ENCODE results near the gene EFTUD2.

EFTUD2 gene

DNA sequence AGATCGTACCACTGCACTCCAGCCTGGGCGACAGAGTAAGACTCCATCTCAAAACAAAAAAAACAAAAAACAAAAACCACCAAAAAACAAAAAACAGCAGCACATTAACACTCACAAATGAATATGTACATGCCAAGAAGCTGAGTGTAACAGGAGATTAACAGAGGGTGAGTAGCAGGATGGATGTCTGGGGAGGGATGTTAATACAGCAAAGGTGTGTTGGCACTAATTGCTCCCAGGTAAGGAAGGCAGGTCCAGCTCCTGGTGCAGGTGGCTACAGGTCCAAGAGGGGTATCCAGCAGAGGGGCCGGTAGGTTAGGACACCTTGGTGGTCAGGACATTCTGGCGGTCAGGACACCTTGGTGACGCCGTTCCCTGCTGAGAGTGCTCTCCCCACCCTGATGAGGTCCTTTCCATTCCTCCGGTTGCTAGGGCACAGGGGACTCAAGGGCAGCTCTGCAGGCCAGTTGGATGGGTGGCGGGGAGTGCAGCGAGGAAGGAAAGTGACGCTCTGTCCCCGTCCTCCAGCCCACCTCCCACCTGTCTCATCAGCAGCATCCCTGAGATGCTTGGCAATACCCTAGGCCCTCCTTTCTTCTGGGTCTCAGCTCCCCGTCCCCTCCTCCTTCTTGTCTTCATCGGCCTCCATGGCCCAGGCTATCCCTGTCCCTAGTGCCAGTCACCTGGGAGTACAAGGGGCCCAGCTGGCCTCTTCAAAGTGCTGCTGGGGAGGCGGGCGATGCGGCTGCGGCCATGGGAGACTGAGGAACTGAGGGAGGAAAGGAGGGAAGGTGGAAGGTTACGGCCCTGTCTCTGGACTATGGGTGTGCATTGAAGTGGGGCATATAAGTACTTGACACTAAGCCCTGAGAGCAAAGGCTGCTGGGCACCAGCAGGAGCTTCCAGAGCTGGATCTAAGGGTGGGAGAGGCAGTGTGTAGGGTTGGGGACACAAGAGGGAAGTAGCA lies 26.8 kb upstream of the EFTUD2 start:
- no peak for DNase-seq (ENCODE audit: low read depth)

DNA sequence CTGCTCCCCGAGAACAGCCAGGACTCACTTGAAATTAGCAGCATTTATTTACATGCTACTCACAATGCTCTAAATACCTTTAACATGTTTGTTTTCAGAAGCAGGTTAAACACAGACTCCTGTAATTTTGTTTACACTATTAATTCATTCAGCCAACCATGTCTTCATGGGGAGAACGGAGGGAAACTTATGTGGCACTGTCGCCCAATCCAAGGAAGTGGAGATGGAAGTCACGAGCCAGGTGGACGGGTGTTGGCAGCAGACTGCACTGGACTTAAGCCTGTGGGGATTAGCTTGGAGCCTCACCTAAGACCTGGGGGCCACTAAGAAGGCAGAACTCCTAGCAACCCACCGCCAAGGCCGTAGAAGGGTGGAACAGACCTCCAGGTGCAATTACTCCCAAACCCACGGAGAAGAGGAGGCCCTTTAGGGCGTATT lies 24.9 kb upstream of the EFTUD2 start:
- DNase-seq (ENCODE audit: low read depth) = no peak

DNA sequence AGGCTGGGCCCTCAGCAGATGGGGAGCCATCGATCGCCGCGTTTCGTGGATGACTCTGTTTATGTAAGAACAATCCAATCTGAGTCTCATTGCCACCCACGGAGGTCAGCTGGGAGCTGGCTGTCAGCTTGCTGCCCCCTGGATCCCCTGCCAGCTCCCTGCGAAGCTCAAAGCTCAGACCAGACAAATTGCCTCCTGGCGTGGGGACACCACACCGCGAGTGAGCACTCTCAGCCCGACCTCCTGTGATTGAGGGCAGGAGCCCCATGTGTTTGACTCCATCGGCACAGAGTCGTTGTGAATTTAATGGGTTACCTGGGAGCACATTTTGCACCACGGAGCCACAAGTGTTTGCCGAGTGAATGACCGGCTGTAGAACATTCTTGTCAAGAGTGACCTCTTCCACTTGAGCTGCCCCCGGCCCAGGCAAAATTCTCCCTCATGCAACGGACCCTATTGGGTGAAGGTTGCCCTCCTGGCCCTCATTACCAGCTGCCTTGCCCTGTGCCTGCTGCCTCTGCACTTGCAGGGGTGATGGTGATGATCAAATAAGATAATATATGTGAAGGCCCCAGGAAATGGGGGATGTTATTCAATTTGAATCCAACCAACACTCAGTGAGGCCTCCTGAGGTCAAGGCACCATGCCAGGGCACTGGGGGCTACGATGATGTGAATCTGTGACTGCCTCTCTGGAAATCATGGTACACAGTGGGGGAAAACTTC lies 23.7 kb upstream of the EFTUD2 start:
- no peak for DNase-seq (ENCODE audit: low read depth)

DNA sequence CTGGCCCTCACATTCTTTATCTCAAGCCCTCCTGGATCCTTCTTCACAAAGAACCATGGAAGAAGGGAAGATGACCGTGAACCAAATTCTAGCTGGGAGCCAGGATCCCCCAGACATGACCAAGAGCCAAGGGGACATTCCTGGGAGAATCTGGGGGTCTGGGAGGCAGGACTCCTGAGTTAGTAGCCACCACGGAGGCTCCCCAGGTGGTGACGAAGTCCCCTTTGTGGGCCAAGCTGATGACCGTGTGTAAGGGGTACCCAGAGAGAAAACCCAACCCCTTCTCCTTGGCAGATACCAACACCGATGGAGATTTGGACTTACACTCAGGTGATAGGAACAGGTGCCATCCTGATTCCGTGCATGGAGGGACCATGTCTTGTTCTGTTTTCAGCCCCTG lies 22.9 kb upstream of the EFTUD2 start:
- no peak for DNase-seq (ENCODE audit: low read depth)

DNA sequence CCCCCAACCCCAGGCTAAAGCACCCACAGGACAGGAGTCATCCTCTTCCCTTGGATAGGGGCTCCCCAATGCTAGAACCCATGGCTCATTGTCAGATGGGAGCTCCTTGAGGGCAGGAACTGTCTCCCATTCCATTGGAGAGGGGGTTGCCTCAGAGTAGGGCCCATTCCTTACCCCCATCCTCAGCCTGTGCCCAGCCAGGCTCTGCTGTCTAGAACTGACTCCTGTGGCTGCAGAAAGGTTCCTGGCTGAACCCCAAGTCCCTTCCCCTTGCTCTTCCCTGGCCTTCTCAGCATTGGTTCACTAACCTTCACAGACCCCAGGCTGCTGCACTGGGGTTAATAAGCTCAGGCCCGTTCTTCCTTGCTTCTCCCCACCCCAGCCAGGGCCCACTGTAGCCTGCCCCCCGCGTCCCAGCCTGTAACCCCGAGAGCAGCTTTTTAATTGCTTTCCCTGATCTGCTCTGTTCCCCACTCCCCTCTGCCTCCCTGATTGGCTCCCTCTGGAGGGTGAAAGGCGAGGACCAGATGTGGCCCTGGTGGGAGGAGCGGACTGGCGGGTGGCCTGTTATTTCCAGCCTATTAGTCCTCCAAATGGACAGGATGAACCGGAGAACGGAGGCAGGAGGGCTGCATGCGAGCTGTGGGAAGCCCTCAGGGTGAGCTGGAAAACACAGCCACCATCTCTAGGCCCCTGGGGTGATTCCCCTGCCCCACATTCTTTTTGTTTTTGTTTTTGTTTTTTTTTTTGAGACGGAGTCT lies 22.1 kb upstream of the EFTUD2 start:
- no peak for DNase-seq (ENCODE audit: low read depth)

DNA sequence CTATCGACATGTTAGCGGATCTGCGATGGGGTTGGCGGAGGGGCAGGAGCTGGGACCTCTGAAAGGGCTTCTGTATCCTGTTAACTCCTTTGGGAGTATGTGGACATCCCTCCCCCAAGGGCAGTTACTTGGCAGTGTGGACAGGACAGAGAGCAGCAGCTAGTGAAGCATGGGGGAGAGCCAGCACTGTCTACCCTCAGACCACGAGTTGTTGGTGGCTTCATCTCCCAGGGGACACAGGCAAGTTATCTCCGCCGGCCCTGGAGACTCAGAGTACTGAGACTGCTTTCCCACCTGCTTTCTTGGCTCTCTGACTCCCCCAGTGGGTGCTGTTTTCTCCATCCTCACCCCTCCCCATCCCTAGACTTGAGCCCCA lies 21.3 kb upstream of the EFTUD2 start:
- DNase-seq (ENCODE audit: low read depth) = no peak

GRCh38 chr17:44919885-44920564 lies 20.8 kb upstream of the EFTUD2 start:
- no peak for DNase-seq (ENCODE audit: low read depth)

- DNase-seq (ENCODE audit: low read depth) = no peak
Observed at GRCh38 chr17:44919411-44919810, 20.2 kb upstream of the EFTUD2 start.

DNA sequence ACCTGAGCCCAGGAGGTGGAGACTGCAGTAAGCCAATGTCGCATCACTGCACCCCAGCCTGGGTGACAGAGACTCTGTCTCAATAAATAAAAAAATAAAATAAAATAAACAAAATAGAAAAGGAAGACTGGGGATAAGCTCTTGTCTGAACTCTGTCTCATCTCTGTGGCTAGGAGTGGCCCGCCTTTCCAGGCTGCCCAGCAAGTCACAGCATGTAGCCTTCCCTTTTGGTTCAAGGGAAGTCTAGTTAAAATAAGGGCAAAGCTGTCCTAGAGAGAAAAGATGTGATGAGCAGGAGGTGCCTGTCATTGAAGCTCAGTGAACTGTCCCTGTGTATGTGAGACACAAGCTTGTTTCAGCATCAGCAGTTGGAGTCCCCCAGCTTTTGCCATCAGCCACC lies 18.8 kb upstream of the EFTUD2 start:
- DNase-seq (ENCODE audit: low read depth) = no peak

DNA sequence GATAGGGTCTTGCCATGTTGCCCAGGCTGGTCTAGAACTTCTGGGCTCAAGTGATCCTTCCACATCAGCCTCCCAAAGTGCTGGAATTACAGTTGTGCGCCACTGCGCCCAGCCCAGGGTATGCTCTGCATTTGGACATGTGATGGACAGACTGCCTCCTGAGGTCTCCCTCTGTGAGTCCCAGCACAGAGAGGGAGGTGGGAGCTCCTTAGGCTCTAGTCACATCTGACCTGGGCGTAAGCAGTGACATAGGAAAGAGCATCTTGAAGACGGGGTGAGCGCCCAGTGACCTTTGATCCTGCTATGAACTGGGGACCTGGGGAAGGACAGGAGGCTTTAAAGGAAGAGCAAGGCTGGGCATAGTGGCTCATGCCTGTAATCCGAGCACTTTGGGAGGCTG lies 18.2 kb upstream of the EFTUD2 start:
- DNase-seq (ENCODE audit: low read depth) = no peak

- no peak for DNase-seq (ENCODE audit: low read depth)
Observed at GRCh38 chr17:44916781-44917241, 17.6 kb upstream of the EFTUD2 start.

DNA sequence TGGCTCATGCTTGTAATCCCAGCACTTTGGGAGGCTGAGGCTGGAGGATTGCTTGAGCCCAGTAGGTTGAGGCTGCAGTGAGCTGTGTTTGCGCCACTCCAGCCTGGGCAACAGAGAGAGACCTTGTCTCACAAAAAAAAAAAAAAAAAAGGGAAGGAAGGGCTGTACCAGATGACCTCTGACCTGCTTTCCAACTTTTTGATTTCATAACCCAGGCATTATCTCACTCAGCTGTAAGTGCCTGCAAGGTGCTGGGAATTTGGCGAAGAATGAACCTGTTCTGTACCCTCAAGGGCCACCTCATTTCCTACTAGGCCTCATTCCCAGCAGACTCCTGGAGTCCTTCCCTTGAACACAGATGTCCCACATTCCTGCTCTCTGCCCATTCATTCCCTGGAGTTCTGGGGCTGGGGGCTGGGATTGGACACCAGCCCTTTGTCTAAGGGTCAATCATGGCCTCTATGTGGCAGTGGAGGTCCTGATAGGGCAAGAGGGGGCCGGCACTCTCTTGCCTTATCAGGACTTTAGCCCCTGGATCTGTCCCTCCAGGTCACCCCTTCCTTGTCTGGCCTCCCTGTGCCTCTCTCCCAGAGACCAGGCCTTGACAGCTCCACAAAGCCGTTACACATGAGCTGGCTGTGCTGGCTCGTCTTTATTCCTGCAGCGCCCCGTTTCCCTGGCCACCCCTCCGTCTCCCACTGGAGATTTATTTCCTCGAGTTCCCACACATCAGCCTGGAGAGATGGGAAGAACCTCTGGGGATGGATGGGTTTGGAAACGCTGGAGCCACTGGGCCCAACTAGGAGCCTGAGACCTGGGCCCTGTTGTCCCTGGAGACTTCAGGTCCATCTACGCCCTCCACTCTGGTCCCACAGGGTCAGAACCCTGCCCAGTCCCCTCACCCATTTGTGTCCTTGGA lies 16.9 kb upstream of the EFTUD2 start:
- DNase-seq (ENCODE audit: low read depth) = no peak

- DNase-seq (ENCODE audit: low read depth) = no peak
Observed at GRCh38 chr17:44915321-44915726, 16.1 kb upstream of the EFTUD2 start, which contains the start of gene GFAP. Gene GFAP (minus strand): TSS chr17:44915500. CDS start chr17:44915486, 14 bp downstream.

DNA sequence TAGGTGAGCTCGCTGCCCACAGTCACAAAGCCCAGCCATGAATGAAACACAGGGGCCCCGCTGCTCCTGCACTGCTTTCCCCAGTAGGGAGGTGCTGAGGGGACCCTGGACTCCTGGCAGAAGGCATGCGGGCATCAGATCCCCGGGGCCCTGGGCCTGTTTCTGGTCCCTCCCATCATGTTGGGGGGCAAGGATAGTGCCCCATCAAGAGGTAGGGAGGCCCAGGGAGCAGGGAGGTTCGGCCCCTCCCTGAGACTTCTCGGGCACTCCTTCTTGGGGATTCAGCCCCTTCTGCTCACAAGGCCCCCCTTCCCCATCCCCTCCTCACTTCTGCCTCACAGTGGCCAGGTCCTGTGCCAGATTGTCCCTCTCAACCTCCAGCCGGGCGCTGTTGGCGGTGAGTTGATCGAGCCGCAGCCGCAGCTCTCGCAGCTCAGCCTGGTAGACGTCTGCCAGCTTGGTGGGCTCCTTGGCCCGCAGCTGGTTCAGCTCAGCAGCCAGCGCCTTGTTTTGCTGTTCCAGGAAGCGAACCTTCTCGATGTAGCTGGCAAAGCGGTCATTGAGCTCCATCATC lies 15.5 kb upstream of the EFTUD2 start:
- no peak for DNase-seq (ENCODE audit: low read depth)

- DNase-seq (ENCODE audit: low read depth) = no peak
Observed at GRCh38 chr17:44914148-44914547, 14.9 kb upstream of the EFTUD2 start.

- DNase-seq (ENCODE audit: low read depth) = no peak
Observed at GRCh38 chr17:44913676-44914075, 14.4 kb upstream of the EFTUD2 start.

- DNase-seq (ENCODE audit: low read depth) = no peak
Observed at GRCh38 chr17:44912763-44913544, 13.7 kb upstream of the EFTUD2 start.

- no peak for DNase-seq (ENCODE audit: low read depth)
Observed at GRCh38 chr17:44911133-44912001, 12.1 kb upstream of the EFTUD2 start.

Measured in HS-5 (cell line).